Suprapubic skin (tissue), 4 donors: Measurements from ENCODE around the gene TANC1. TPM values are rescaled to one million over a fixed set of nuclear protein-coding genes. Genes with fewer than 3 reads are reported as not detected.
A peak's percentile ranks its signal among the peaks of the same experiment; 100 is the strongest.

Experiments used
- DNase-seq, 2 donors: peaks; one replicate each; pipeline ENCODE4 v3.0.0-alpha.2; 2019; ENCODE audit warnings: low spot score in 2 of 2
- H3K27ac ChIP-seq: fragments of 200-600 bp; sonication (generic); one replicate; pipeline ENCODE4 v1.5.1; 2019
- H3K27me3 ChIP-seq: fragments of 200-600 bp; sonication (generic); one replicate; pipeline ENCODE4 v1.5.1; 2019
- H3K36me3 ChIP-seq: fragments of 200-600 bp; sonication (generic); one replicate; pipeline ENCODE4 v1.5.1; 2019
- H3K4me1 ChIP-seq: fragments of 200-600 bp; sonication (generic); one replicate; pipeline ENCODE4 v1.5.1; 2019
- H3K4me3 ChIP-seq: fragments of 200-600 bp; sonication (generic); one replicate; pipeline ENCODE4 v1.5.1; 2019; ENCODE audit warnings: mild to moderate bottlenecking
- H3K9me3 ChIP-seq: fragments of 200-600 bp; sonication (generic); one replicate; pipeline ENCODE4 v1.5.1; 2019
- CTCF ChIP-seq, 2 donors: fragments of 200-600 bp in 1 of 2; fragments of 450-650 bp in 1 of 2; sonication (generic) in 1 of 2; IDR thresholded peaks; one replicate each; pipeline ENCODE4 v1.5.1; 2016 to 2019; ENCODE audit warnings: antibody characterized with exemption in 2 of 2, mild to moderate bottlenecking in 1 of 2, moderate library complexity in 1 of 2
- EP300 ChIP-seq: sonication (generic); formaldehyde crosslinking; IDR thresholded peaks from one replicate; pipeline ENCODE4 v1.6.1; 2017; ENCODE audit warnings: antibody characterized with exemption
- POLR2A ChIP-seq, 2 donors: fragments of 450-650 bp; IDR thresholded peaks; one replicate each; pipeline ENCODE4 v1.6.1; 2017; ENCODE audit warnings: antibody characterized with exemption in 2 of 2, mild to moderate bottlenecking in 2 of 2, moderate library complexity in 2 of 2
- POLR2AphosphoS5 ChIP-seq, 3 donors: sonication (generic); formaldehyde crosslinking; IDR thresholded peaks; one replicate each; pipeline ENCODE4 v1.6.1; 2017; ENCODE audit warnings: antibody characterized with exemption in 3 of 3
- WGBS: methylation state at CpG from one replicate; pipeline ENCODE4 v1.1.5; 2018; 5-methylcytosine and 5-hydroxymethylcytosine counted together
- total RNA-seq, 4 donors: library from RNA; depleted of rRNA; stranded (reverse); fragments of >200 nt; gene quantifications; one replicate each; pipeline ENCODE4 v1.1.0, GENCODE V29; 2016

TANC1 gene
- total RNA-seq, 4 donors from 2014 or later, result 57.6 to 260 (median 88.3) TPM

- no peak overlapping the region for H3K4me3 ChIP-seq
These were observed 255.8 kb downstream of the TANC1 start for GRCh38 chr2:159224061-159224813.

GRCh38 chr2:159225025-159226016 is 256.9 kb downstream of the TANC1 start:
- TF ChIP-seq POLR2A (IDR thresholded peaks at IDR 0.05) (no peak), CTCF (IDR thresholded peaks at IDR 0.05) (no peak), POLR2AphosphoS5 (IDR thresholded peaks at IDR 0.05) (no peak), EP300 (no peak)
- Histone ChIP-seq H3K4me3 (no peak overlapping the region), H3K27me3 (no peaks in the 10 kb centered on the region), H3K4me1 (no peaks in the 10 kb centered on the region), H3K36me3 (peaks cover 68% of the 10 kb centered on the region), H3K9me3 (no peaks in the 10 kb centered on the region), H3K27ac (peak overlapping the region; percentile 10)
- WGBS, result 85% methylated on average over 26 of the region's 26 CpGs
- DNase-seq, result no peak

More at GRCh38 chr2:159224061-159224813, 255.8 kb downstream of the TANC1 start:
- TF ChIP-seq POLR2AphosphoS5 (IDR thresholded peaks at IDR 0.05) (no peak), CTCF (IDR thresholded peaks at IDR 0.05) (no peak), EP300 (no peak), POLR2A (IDR thresholded peaks at IDR 0.05) (no peak)
- Histone ChIP-seq H3K27ac (no peak overlapping the region), H3K27me3 (no peaks in the 10 kb centered on the region), H3K4me1 (no peaks in the 10 kb centered on the region), H3K9me3 (no peaks in the 10 kb centered on the region), H3K36me3 (peaks cover 68% of the 10 kb centered on the region)
- DNase-seq, result no peak
- WGBS, result 96% methylated on average over 17 of the region's 17 CpGs

DNA sequence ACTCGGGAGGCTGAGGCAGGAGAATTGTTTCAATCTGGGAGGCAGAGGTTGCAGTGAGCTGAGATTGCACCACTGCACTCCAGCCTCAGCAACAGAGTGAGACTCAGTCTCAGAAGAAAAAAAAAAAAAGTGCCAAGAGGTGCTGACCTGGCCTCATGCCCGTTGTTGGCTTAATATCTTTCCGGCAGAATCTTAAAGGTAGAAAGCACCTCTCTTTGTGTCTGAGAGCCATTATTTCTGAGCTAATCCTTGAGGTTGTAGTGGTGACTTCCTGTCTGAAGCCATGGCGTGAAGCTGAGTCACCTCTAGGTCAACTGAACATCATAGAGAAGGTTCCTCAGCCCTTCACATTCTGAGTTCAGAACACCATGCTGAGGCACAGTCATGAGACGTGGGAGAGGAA is 257.6 kb downstream of the TANC1 start:
- Histone ChIP-seq H3K4me3 (no peak overlapping the region), H3K27me3 (no peaks in the 10 kb centered on the region), H3K4me1 (no peaks in the 10 kb centered on the region), H3K36me3 (peaks cover 71% of the 10 kb centered on the region), H3K9me3 (no peaks in the 10 kb centered on the region), H3K27ac (peak overlapping the region; percentile 10)
- DNase-seq, result no peak
- WGBS, result 56% methylated on average over 5 of the region's 5 CpGs
- no peak for TF ChIP-seq POLR2AphosphoS5 (IDR thresholded peaks at IDR 0.05)
- no peak for TF ChIP-seq POLR2A (IDR thresholded peaks at IDR 0.05)
- no peak for TF ChIP-seq EP300
- TF ChIP-seq CTCF (IDR thresholded peaks at IDR 0.05), result no peak

DNA sequence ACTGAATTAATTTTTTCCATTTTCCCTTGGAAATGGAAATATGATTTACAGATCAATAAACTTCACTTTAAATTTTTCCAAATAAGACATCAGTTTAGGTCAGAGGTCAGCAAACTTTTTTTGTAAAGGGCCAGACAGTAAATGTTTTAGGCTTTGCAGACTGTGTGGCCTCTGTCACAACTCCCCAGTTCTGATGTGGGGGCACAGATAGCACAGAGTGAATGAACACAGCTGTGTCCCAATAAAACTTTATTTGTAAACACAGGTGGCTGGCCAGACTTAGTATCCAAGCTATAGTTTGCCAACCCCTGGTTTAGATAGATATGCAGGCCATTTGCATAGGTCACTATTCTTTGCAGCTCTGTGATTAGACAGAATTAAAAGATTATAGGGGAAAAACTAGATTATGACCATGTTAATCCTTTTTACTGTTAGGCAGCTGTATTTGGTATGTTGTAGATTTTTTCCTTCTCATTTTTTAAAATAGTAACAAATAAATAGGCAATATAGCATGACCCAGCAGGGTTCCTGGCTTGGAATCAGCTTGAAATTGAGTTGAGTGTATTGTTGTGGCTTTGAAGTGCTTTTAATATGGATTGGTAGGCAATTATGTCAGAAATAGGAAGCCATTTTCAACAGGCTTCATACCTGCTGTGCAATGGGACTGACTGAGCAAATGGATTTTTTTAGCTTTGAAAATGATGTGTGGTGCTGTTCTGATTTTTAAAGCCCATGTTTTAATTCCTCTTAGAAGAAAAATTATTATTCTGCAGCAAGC is 258.4 kb downstream of the TANC1 start:
- Histone ChIP-seq H3K36me3 (peaks cover 71% of the 10 kb centered on the region), H3K27ac (no peak overlapping the region), H3K27me3 (no peaks in the 10 kb centered on the region), H3K4me1 (no peaks in the 10 kb centered on the region), H3K4me3 (no peak overlapping the region), H3K9me3 (no peaks in the 10 kb centered on the region)
- TF ChIP-seq POLR2AphosphoS5 (IDR thresholded peaks at IDR 0.05) (no peak), POLR2A (IDR thresholded peaks at IDR 0.05) (no peak), CTCF (IDR thresholded peaks at IDR 0.05) (no peak), EP300 (no peak)
- no peak for DNase-seq
